NCI-H748 treated with DMSO at 0.1 percent for 48 hours (cell line): Measurements from ENCODE around the gene TBC1D1.

Source experiments
- DNase-seq: peaks from one replicate; lab custom pipeline; 2025; lab: John Stamatoyannopoulos, UW

Gene TBC1D1

GRCh38 chr4:37890801-37891259 lies at the start of gene TBC1D1:
Gene TBC1D1, plus strand, starts transcription at chr4:37891084. Its CDS starts 11,012 bp downstream, at chr4:37902096.
- no peak for DNase-seq

DNA sequence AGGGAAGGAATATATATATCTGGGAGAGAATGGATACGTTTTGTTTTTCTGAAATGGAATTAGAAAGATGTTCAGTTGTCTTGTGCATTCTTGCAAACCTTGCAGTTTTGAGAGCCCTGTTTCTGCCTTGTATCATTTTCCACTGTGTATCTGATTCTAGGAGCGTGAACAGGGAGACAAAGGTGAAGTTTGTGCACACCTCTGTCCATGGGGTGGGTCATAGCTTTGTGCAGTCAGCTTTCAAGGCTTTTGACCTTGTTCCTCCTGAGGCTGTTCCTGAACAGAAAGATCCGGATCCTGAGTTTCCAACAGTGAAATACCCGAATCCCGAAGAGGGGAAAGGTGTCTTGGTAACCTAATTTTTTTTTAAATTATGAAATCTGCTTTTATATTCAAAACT lies 46.7 kb upstream of the TBC1D1 start:
- DNase-seq = no peak

- DNase-seq = no peak
Measured at GRCh38 chr4:37845201-37845600, 45.7 kb upstream of the TBC1D1 start.

DNA sequence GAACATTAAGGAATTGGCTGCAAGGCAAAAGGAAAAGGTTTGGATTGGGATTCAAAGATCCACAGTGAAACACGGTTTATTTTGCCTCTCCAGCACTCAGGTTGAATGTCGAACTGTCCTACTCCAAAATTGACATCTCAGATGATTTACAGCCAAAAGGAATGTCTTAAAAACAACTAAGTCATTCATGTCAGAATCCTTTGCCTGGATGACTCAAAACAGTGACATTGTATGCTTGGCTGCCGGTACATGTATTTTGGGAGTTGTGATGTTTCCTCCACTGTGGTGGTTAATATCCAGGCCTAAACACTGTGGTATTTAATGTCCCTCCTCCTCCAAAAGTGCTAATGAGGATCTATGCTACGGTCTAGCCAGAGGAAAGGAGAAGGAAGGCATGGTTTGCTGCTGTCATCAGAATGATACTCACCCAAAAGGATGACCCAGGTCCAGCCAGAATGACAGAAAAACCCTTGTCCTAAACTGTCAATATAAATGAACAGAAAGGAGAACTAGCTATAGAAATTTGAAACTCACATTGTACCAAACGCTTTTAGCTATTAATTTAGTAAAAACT lies 43.5 kb upstream of the TBC1D1 start:
- no peak for DNase-seq

GRCh38 chr4:37852376-37852775 lies 38.5 kb upstream of the TBC1D1 start:
- no peak for DNase-seq

- no peak for DNase-seq
Measured at GRCh38 chr4:37858112-37858511, 32.8 kb upstream of the TBC1D1 start.

DNA sequence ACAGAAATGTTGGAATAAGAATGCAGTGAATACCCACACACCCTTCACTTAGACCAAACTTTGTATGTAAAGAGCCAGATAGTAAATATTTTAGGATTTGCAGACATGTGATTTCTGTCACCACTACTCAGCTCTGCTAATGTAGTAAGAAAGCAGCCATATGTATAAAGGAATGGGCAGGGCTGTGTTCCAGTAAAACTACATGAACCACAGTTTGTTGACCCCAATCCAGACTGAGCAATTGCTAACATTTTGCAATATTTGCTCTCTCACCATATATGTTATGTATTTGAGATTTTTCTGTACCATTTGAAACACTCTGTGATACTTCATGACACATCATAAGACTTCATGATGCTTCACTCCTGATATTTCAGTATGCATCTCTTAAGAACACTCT lies 32.0 kb upstream of the TBC1D1 start:
- no peak for DNase-seq

DNA sequence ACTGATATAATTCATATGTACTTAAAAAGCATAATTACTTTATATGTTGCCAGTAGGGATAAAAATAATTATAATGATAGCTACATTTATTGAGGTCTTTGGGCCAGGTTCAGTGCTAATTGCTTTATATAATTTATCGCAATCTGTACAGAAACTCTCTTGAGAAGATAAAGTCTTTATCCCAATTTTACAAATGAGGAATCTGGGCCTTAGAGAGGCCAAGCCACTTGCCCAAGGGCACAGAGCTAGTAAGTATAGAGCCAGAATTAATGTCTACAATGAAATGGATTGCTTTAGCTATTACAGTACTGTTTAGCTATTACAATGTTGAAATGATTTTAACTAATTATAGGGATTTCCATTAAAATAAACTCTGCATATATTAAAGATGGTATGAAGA lies 30.6 kb upstream of the TBC1D1 start:
- no peak for DNase-seq

DNA sequence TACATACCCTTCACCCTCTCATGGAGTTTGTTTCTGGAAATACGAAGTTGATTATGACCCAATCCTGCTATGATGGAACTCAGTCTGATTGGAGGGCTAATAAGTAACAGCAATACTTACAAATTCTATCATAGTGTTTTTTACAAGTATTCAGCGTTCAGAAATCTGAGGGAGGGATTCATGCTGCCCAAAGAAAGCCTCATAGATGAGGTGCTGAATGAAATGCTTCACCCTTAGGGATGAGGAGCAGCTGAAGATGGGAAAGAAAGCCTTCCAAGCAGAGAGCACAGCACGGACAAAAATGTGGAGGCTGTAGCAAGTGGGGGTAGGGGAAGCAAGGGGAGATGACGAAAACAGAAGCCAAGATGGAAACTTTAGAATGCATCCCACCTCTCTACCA lies 27.9 kb upstream of the TBC1D1 start:
- no peak for DNase-seq

DNA sequence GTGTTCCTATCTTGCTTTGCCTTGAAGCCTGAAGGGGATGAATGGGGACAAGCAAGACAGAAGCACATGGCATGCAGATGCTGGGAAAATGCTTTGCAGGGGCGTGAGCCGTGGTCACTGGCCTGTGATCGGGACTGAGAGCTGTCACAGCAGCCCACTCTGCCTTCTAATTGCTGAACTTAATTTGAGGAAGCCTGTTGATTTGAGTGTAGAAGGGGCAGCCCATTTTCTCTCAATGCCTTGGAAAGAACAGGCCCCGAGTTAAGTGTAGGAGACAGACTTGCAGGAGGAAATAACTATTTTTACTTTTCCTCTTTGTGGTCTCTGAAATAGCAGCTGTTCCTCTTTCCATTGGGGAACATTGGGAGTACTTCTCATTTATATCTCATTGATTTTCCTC lies 26.1 kb upstream of the TBC1D1 start:
- DNase-seq = no peak

DNA sequence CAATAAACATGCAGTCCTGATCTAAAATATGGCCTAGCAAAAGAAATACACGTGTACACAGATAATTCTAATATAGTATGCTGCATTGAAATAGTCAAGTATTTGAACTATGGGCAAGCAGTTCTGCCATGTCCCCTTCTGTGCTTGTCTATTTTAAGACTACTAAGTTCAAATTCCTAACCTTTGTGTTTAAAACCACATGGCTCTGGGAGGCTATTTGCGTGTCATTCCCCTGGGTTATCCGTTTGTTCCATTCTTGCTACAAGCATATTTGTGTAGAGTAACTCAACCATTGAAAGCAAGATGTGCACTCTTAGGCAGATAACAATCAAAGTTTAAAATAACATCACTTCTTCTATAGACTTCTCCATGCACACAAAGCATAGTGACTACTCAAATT lies 25.4 kb upstream of the TBC1D1 start:
- no peak for DNase-seq

DNA sequence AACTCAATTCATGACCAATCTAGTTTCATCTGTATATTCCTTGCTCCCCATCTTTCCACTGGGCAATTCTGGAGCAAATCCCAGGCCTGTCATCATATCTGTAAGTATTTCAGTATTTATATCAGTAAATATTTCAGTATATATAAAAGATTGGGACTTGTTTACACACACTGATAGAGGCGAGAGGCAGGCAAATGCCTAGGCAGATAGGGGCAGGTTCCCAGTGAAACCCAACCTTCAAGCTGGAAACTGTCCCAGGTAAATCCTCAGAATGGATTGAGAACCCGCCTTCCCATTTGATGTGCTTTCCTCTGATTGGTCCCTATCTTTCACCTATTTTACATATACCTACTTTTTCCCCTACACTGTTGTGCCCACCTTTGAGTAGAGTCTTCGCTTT lies 23.8 kb upstream of the TBC1D1 start:
- no peak for DNase-seq

DNA sequence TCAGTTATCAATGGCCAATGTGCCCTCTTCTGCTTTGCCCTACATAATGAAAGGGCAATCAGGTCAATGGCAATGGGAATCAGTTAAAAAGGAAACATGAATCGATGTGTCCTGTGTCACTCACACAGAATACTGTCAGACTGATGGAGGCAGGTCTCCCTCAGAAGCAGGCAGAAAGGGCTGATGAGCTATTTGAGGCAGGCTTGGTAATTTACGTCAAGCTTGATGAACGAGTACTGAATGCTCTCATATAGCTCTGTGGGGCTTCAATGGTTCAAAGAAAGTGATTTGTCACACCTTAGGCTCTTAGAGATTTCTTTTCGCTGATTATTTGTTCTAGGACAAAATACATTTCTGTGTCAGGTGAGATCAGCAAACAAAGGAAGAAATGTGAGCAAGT lies 22.6 kb upstream of the TBC1D1 start:
- DNase-seq = no peak

DNA sequence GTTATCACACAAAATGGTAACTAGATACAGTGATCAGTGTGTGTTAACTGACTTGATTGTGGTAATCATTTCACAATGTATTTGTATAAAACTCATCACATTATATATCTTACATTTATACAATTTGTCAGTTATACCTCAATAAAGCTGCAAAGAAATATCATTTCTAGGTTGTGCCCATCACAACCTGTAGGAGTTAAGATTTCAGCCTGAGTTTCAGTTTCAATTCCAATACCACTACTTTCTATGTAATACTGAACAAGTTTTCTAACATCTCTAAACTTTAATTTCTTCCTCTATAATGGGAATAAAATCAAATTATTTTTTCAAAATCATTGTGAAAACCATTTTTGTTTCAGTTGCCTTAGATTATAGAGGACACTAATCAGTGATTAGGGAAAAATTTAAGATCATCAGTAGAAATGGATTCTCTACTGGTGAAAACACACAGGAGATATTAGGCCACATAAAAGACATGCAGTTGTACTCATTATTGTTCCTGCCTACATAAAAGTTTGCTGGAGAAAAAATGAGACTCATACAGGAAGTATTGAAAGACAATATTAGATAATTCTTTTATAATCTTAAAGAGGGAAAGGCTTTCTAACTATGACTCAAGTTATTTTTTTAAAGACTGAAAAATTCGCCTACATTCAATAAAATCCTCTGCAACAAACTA lies 18.4 kb upstream of the TBC1D1 start:
- no peak for DNase-seq

DNA sequence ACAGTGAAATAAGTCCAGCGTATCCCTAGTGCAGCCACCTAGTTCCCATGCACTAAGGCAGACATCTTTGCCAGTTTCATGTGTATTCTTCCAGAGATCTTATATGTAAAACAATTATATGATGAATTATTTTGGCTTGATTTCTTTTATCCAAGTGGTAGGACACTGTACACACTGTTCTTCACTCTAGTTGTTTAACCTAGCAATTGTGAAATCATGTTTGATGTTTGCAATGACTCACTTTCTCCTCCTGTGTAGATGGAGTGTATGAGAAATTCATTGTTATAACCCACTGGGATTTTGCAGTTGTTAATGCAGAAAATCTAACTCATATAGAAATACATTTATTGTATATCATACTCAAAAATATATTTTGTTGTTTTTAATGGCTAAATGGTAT lies 17.5 kb upstream of the TBC1D1 start:
- DNase-seq = no peak

DNA sequence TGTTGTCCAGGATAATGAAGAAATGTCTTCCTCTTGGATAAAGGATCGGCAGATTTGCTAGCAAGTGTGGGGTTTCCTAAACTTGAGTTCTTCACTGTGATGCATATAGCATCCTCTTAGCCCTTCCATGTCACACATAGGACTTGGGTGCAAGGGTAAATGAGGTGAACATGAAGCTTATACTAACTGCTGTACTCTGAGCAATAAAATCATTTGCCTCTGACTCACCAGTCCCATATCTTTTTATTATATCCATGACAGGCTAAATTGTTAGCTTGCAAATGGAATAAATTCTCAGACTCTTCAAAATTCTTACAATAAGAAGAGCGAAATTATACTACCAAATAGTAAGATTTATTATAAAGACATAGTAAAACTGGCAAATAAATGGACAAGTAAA lies 14.7 kb upstream of the TBC1D1 start:
- no peak for DNase-seq

DNA sequence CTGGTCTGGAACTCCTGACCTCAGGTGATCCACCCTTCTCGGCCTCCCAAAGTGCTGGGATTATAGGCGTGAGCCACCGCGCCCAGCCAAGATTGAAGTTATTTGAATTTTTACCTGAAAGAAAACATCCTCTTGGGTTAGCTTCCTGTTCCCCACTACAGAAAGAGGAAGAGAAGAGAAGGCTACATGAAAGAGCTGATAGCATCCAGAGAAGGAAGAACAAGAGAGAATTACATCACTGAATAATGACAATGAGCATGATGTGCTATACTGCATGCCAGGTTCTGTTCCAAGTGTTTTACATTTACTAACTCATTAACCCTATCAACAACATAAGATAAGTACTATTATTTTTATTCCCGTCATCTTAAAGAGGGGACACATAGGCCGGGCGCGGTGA lies 11.5 kb upstream of the TBC1D1 start:
- DNase-seq = no peak

GRCh38 chr4:37881811-37882210 lies 9.1 kb upstream of the TBC1D1 start:
- no peak for DNase-seq

GRCh38 chr4:37882665-37883296 lies 8.1 kb upstream of the TBC1D1 start:
- DNase-seq = no peak

- DNase-seq = no peak
Measured at GRCh38 chr4:37884855-37885487, 5.9 kb upstream of the TBC1D1 start.

GRCh38 chr4:37885496-37885895 lies 5.4 kb upstream of the TBC1D1 start:
- DNase-seq = no peak

GRCh38 chr4:37889849-37890800 lies 759 bp upstream of the TBC1D1 start:
- DNase-seq = peak; percentile 3
